Measurements from ENCODE around the gene NANOS2. TPM values are rescaled to one million over a fixed set of nuclear protein-coding genes. Genes with fewer than 3 reads are reported as not detected.

The NANOS2 gene
- total RNA-seq, 1 experiment from 2014 or later, result not detected

- ATAC-seq (peak; percentile 25), DNase-seq (peak; percentile 85)
- peak overlapping the region; percentile 33; the same call in 1 of the 2 replicates for H3K9ac ChIP-seq (ENCODE audit: low read length)
- H3K9me3 ChIP-seq (ENCODE audit: low read length), result no peaks in the 10 kb centered on the region
- peaks cover 20% of the 10 kb centered on the region; the same call in 1 of the 2 replicates for H3K4me1 ChIP-seq (ENCODE audit: insufficient read depth, low read length)
- H3K79me2 ChIP-seq (ENCODE audit: low read length), result peaks cover 21% of the 10 kb centered on the region
- intact Hi-C loops (cut with micrococcal nuclease), result loop anchor here (2.0 kb wide), 1 partner anchor 20 kb away; the partner anchor contains the start of gene SYMPK
- peak overlapping the region; percentile 68 for H2AFZ ChIP-seq (ENCODE audit: low read length)
- H3K36me3 ChIP-seq (ENCODE audit: low read depth, low read length), result peaks cover 2% of the 10 kb centered on the region; the same call in 1 of the 2 replicates
- TSS peak; percentile 28 for BruUV-seq (replicated peaks)
- peak overlapping the region; percentile 90 for H3K4me2 ChIP-seq (ENCODE audit: low read length)
- H4K20me1 ChIP-seq (ENCODE audit: low read length), result peaks cover 3% of the 10 kb centered on the region; the same call in 1 of the 2 replicates
- TF ChIP-seq EZH2 (IDR thresholded peaks at IDR 0.05; ENCODE audit: low read length, unreplicated experiment) (no peak), EZH2phosphoT487 (IDR thresholded peaks at IDR 0.05; ENCODE audit: borderline replicate concordance, low read length) (no peak), CTCF (conservative IDR thresholded peaks at IDR 0.05; ENCODE audit: low read depth, low read length) (peak; percentile 94)
- CTCF ChIA-PET, result no interaction called here
- no peak overlapping the region for H3K27ac ChIP-seq (ENCODE audit: low read length)
- peak overlapping the region; percentile 62 for H3K4me3 ChIP-seq (ENCODE audit: low read length)
- no peaks in the 10 kb centered on the region for H3K27me3 ChIP-seq (ENCODE audit: low read length)
- POLR2A ChIA-PET (ENCODE audit: unreplicated experiment), result no interaction called here
- no peaks in the 10 kb centered on the region for H3K9me2 ChIP-seq (replicated peaks; ENCODE audit: low read length)
- no peaks in the 10 kb centered on the region for H3F3A ChIP-seq (ENCODE audit: low read length, unreplicated experiment)
Measured at GRCh38 chr19:45882652-45883585, 31.7 kb downstream of the NANOS2 start.

DNA sequence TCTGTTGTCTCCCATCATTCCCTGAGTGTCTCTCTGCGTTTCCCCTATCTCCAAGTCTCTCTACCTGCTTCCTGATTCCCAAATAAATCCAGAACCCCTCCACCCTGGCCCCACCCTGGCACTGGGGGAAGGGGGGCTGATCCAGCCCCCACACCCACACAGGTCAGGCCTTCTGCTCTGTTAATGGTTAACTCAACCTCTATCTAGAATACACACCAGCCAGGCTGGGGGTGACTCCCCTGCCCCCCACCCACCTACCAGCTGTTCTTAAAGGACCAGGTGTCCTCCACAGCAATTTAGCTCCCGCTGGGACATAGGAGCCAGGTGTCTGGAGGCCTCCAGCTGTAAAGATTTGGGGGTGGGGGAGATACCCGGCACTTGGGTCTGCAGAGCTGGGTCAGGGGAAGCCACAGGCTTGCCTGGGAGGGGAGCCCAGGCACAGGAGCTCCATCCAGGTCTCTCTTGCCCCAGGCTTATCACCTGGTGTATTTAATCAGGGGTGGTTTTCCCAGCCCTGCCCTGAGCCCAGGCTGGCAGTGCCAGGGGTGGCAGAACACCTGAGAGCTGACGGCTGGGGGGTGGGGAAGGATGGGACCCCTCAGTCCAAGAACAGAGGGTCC lies 32.6 kb downstream of the NANOS2 start:
- no TSS peak for BruUV-seq (replicated peaks)
- H3K27ac ChIP-seq (ENCODE audit: low read length), result no peak overlapping the region
- no peak overlapping the region for H3K9ac ChIP-seq (ENCODE audit: low read length)
- peak overlapping the region; percentile 90; the same call in 1 of the 2 replicates for H3K4me2 ChIP-seq (ENCODE audit: low read length)
- no peak overlapping the region for H2AFZ ChIP-seq (ENCODE audit: low read length)
- DNase-seq (no peak), ATAC-seq (no peak)
- no peaks in the 10 kb centered on the region for H3K27me3 ChIP-seq (ENCODE audit: low read length)
- H3K9me3 ChIP-seq (ENCODE audit: low read length), result no peaks in the 10 kb centered on the region
- H3K79me2 ChIP-seq (ENCODE audit: low read length), result peaks cover 21% of the 10 kb centered on the region
- intact Hi-C loops (cut with micrococcal nuclease), result loop anchor here (2.0 kb wide), 1 partner anchor 19 kb away; the partner anchor contains the start of gene SYMPK
- H3F3A ChIP-seq (ENCODE audit: low read length, unreplicated experiment), result no peaks in the 10 kb centered on the region
- peaks cover 3% of the 10 kb centered on the region; the same call in 1 of the 2 replicates for H4K20me1 ChIP-seq (ENCODE audit: low read length)
- CTCF ChIA-PET, result no interaction called here
- no peak overlapping the region for H3K4me3 ChIP-seq (ENCODE audit: low read length)
- H3K4me1 ChIP-seq (ENCODE audit: insufficient read depth, low read length), result peaks cover 20% of the 10 kb centered on the region; the same call in 1 of the 2 replicates
- peaks cover 2% of the 10 kb centered on the region; the same call in 1 of the 2 replicates for H3K36me3 ChIP-seq (ENCODE audit: low read depth, low read length)
- H3K9me2 ChIP-seq (replicated peaks; ENCODE audit: low read length), result no peaks in the 10 kb centered on the region
- POLR2A ChIA-PET (ENCODE audit: unreplicated experiment), result no interaction called here
- TF ChIP-seq CTCF (conservative IDR thresholded peaks at IDR 0.05; ENCODE audit: low read depth, low read length) (no peak), EZH2phosphoT487 (IDR thresholded peaks at IDR 0.05; ENCODE audit: borderline replicate concordance, low read length) (no peak), EZH2 (IDR thresholded peaks at IDR 0.05; ENCODE audit: low read length, unreplicated experiment) (no peak)
